ENCODE results near the gene SYT8.

The SYT8 gene

DNA sequence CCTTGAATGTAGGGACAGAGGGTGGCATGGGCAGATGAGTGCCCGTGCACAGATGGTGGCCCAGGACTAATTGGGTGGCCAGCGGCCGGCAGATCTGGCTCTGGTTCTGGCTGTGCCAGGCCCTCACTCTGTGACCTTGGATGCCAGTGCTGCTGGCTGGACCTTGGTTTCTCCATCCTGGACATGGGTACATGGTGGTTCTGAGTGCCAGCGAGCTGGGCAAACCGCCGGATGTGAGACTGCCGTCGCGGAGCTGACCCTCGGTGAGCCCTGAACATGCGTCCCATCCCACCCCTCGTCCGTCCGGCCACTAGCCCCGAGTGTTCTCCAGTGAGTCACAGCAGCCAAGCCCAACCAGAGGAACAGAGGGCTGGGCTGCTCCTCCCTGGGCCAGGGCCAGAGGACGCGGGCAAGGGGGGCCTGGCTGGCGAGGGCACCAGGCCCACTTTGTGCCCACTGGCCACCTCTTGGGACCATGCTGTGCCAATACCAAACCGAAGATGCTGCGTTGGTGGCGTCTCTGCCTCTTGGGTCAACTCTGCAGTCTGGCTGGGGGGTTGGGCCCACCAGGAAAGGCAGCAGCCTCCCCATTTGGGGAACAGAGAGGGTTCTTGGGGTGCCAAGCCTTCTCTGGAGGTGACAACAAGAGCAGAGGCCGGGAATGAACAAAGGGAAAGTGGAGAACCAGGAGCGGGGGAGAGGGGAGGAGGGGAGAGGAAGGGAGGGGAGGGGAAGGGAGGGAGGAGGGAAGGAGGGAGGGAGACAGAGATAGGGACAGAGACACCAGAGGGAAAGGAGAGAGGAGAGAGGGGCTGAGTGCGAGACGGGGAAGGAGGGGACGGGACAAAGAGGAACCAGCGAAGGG is 28.8 kb downstream of the SYT8 start:
- Histone ChIP-seq H3K9me3 (ENCODE audit: control insufficient read depth, low read length) (no peaks in the 10 kb centered on the region), H3K4me3 (ENCODE audit: low read depth, low read length) (no peak overlapping the region), H3K79me2 (no peaks in the 10 kb centered on the region), H2AFZ (no peak overlapping the region), H3K27ac (peak overlapping the region; percentile 47), H3K9ac (no peak overlapping the region), H3K4me1 (no peaks in the 10 kb centered on the region), H3K27me3 (ENCODE audit: control insufficient read depth, insufficient read depth, low read length) (no peaks in the 10 kb centered on the region), H3K36me3 (ENCODE audit: control insufficient read depth, insufficient read depth, low read length) (no peaks in the 10 kb centered on the region), H3K4me2 (ENCODE audit: low read length) (no peak overlapping the region)
- TF ChIP-seq, protein P1, sequence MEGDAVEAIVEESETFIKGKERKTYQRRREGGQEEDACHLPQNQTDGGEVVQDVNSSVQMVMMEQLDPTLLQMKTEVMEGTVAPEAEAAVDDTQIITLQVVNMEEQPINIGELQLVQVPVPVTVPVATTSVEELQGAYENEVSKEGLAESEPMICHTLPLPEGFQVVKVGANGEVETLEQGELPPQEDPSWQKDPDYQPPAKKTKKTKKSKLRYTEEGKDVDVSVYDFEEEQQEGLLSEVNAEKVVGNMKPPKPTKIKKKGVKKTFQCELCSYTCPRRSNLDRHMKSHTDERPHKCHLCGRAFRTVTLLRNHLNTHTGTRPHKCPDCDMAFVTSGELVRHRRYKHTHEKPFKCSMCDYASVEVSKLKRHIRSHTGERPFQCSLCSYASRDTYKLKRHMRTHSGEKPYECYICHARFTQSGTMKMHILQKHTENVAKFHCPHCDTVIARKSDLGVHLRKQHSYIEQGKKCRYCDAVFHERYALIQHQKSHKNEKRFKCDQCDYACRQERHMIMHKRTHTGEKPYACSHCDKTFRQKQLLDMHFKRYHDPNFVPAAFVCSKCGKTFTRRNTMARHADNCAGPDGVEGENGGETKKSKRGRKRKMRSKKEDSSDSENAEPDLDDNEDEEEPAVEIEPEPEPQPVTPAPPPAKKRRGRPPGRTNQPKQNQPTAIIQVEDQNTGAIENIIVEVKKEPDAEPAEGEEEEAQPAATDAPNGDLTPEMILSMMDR (IDR thresholded peaks at IDR 0.05) = no peak

DNA sequence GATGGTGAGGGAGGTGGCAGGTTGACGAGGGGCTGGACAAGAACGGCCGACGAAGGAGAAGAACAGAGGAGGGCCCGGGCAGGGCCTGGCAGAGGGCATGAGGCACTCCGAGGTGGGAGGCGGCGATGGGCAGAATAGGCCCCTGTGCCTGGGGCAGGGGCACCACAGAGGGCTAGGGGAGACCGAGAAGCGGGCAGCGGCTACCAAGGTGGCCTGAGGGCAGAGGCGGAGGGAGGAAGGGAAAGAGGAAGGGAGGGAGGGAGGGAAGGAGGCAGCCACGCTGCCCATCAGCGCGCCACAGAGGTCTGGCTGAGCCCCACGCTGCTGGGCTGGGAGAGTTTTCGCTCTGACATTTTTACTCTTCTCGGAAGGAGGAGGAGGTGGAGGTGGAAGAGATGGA is 29.4 kb downstream of the SYT8 start:
- TF ChIP-seq, protein P1 (IDR thresholded peaks at IDR 0.05) = no peak
- no peaks in the 10 kb centered on the region for H3K27me3 ChIP-seq (ENCODE audit: control insufficient read depth, insufficient read depth, low read length)
- H3K4me2 ChIP-seq (ENCODE audit: low read length) = no peak overlapping the region
- H2AFZ ChIP-seq = no peak overlapping the region
- H3K9ac ChIP-seq = no peak overlapping the region
- H3K27ac ChIP-seq = no peak overlapping the region
- H3K36me3 ChIP-seq (ENCODE audit: control insufficient read depth, insufficient read depth, low read length) = no peaks in the 10 kb centered on the region
- no peak overlapping the region for H3K4me3 ChIP-seq (ENCODE audit: low read depth, low read length)
- no peaks in the 10 kb centered on the region for H3K9me3 ChIP-seq (ENCODE audit: control insufficient read depth, low read length)
- no peaks in the 10 kb centered on the region for H3K79me2 ChIP-seq
- no peaks in the 10 kb centered on the region for H3K4me1 ChIP-seq

DNA sequence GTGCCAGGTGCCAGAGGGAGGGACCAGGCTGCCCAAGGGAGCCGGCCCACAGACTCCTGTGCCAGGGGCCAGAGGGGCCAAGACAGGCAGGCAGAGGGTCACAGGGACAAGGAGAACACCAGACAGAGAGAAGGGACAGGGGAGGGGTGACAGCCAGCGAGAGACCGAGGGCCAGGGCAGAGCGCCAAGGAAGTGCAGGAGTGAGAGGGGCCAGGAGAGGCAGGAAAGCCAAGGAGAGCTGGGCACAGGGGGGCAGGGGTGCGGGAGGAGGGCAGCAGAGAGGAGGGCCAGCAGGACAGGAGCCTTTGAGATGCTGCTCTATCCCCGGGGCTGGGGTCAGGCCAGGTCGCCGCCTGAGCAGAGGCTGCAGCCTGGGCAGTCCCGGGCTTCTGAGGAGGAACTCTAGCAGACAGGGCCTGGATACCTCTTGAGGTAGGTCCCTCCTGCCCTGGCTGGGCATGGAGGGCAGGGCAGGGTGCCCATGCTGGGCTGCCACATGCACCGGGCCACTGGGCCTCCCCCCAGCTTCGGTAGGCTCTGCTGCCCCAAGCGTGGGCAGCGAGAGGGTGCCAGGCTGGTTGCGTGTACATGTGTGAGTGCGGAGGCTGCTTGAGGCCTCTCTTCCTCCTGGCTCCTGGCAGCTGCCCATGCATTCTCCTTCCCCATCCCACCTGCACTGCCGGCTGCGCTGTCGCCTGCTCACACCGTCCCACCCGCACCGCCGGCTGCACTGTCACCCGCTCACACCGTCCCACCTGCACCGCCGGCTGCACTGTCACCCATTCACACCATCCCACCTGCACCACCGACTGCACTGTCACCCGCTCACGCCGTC is 30.3 kb downstream of the SYT8 start:
- H3K9me3 ChIP-seq (ENCODE audit: control insufficient read depth, low read length) = no peaks in the 10 kb centered on the region

DNA sequence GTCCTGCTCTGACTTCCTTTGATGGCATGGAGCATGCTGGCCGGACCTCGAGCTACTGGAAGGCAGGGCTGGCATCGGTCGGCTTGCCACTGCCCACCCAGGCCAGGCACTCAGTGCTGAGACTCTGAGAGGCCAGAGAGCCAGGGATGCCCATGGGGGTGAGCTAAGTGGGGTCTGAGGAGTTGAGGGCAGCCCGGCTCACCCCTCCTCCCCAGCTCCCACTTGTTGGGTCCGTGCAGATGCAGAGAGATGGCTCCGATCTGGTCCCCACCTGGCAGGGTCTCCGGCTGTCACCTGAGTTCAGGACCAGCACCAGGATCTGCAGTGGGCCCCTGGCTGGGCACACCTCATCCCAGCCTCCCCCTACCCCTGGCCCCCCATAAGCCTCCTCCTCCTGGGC is 31.4 kb downstream of the SYT8 start:
- H3K27me3 ChIP-seq (ENCODE audit: control insufficient read depth, insufficient read depth, low read length) = no peaks in the 10 kb centered on the region
- no peak overlapping the region for H3K4me3 ChIP-seq (ENCODE audit: low read depth, low read length)
- no peaks in the 10 kb centered on the region for H3K36me3 ChIP-seq (ENCODE audit: control insufficient read depth, insufficient read depth, low read length)
- H3K4me2 ChIP-seq (ENCODE audit: low read length) = no peak overlapping the region
- H3K79me2 ChIP-seq = no peaks in the 10 kb centered on the region
- no peaks in the 10 kb centered on the region for H3K4me1 ChIP-seq
- no peak overlapping the region for H2AFZ ChIP-seq
- TF ChIP-seq, protein P1 (IDR thresholded peaks at IDR 0.05) = no peak
- H3K9me3 ChIP-seq (ENCODE audit: control insufficient read depth, low read length) = no peaks in the 10 kb centered on the region
- H3K27ac ChIP-seq = no peak overlapping the region
- no peak overlapping the region for H3K9ac ChIP-seq

More for the DNA sequence above, 30.3 kb downstream of the SYT8 start:
- Histone ChIP-seq H3K4me3 (ENCODE audit: low read depth, low read length) (no peak overlapping the region), H3K36me3 (ENCODE audit: control insufficient read depth, insufficient read depth, low read length) (no peaks in the 10 kb centered on the region), H3K4me1 (no peaks in the 10 kb centered on the region), H3K9ac (no peak overlapping the region), H2AFZ (no peak overlapping the region), H3K79me2 (no peaks in the 10 kb centered on the region), H3K4me2 (ENCODE audit: low read length) (no peak overlapping the region), H3K27me3 (ENCODE audit: control insufficient read depth, insufficient read depth, low read length) (no peaks in the 10 kb centered on the region), H3K27ac (no peak overlapping the region)
- TF ChIP-seq, protein P1 (IDR thresholded peaks at IDR 0.05) = no peak
